Activated T-cell treated with anti-CD3 and anti-CD28 coated beads, Interleukin-2, amount 50 U/mL, for 24 hours (primary cell): ENCODE data around the gene ZSCAN10.
"Not testable (repeated sequence)": the region's sequence is repeated elsewhere in the genome, so short reads cannot be mapped to it uniquely, and the experiment has no call there.

Experiments used
- DNase-seq: peaks from one replicate; pipeline ENCODE4 v3.0.0-alpha.2; 2020
- H3K27ac Mint-ChIP-seq: 2 replicates; pipeline ENCODE4 v1.8.0; 2020; ENCODE audit warnings: mild to moderate bottlenecking, mixed read lengths
- H3K27me3 Mint-ChIP-seq: 2 replicates; pipeline ENCODE4 v1.8.0; 2020; ENCODE audit warnings: mixed read lengths
- H3K36me3 Mint-ChIP-seq: 2 replicates; pipeline ENCODE4 v1.8.0; 2020; ENCODE audit warnings: low read depth, mixed read lengths
- H3K4me1 Mint-ChIP-seq: 2 replicates; pipeline ENCODE4 v1.8.0; 2020; ENCODE audit warnings: low read depth, mixed read lengths
- H3K4me3 Mint-ChIP-seq: 2 replicates; pipeline ENCODE4 v1.8.0; 2020; ENCODE audit warnings: mild to moderate bottlenecking, moderate library complexity, mixed read lengths
- H3K9me3 Mint-ChIP-seq: 2 replicates; pipeline ENCODE4 v1.8.0; 2020; ENCODE audit warnings: mixed read lengths

The ZSCAN10 gene

GRCh38 chr16:3087243-3088235, 11.6 kb downstream of the ZSCAN10 start:
- H3K36me3 Mint-ChIP-seq, result peaks cover 3% of the 10 kb centered on the region
- H3K27me3 Mint-ChIP-seq, result no peaks in the 10 kb centered on the region
- peak overlapping the region; percentile 79 for H3K27ac Mint-ChIP-seq
- no peak for DNase-seq
- H3K4me1 Mint-ChIP-seq, result peaks cover 57% of the 10 kb centered on the region
- peak overlapping the region; percentile 71 for H3K4me3 Mint-ChIP-seq
- H3K9me3 Mint-ChIP-seq, result no peaks in the 10 kb centered on the region

- Mint-ChIP-seq H3K36me3 (peaks cover 3% of the 10 kb centered on the region), H3K4me1 (peaks cover 59% of the 10 kb centered on the region), H3K4me3 (peak overlapping the region; percentile 71), H3K27me3 (no peaks in the 10 kb centered on the region), H3K27ac (peak overlapping the region; percentile 79), H3K9me3 (no peaks in the 10 kb centered on the region)
- DNase-seq, result peak; percentile 56
Measured at GRCh38 chr16:3086596-3087242, 12.4 kb downstream of the ZSCAN10 start.

GRCh38 chr16:3085868-3086595, 13.1 kb downstream of the ZSCAN10 start:
- Mint-ChIP-seq H3K4me3 (peak overlapping the region; percentile 71), H3K4me1 (peaks cover 57% of the 10 kb centered on the region), H3K9me3 (peaks cover 2% of the 10 kb centered on the region), H3K27me3 (no peaks in the 10 kb centered on the region), H3K27ac (peak overlapping the region; percentile 79), H3K36me3 (peaks cover 5% of the 10 kb centered on the region)
- no peak for DNase-seq

DNA sequence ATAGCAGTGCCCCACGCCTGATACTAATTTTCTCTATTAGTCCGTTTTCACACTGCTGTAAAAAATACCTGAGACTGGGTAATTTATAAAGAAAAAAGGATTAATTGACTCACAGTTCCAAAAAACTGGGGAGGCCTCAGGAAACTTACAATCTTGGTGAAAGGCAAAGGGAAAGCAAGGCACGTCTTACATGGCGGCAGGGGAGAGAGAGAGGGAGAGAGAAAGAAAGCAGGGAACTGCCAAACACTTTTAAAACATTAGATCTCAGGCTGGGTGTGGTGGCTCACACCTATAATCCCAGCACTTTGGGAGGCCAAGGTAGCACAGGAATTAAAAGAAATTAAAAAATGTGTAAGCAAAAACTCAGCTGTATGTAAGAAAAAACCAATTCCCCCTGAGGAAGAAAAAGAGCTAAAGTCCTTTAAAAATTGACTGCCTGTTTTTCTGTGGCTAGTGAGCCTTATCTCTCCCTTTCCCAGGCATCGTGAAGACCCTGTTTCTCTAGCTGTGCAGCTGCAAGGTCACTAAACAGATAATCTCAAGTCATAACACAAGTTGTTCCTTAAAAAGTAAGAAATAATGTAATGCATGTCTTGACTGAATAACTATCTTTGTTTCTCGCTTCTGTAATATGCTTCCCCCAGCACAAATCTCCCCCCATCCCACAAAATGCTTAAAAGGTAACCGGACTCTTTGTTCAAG, 14.0 kb downstream of the ZSCAN10 start:
- H3K4me1 Mint-ChIP-seq, result peaks cover 60% of the 10 kb centered on the region
- H3K36me3 Mint-ChIP-seq, result peaks cover 10% of the 10 kb centered on the region
- DNase-seq, result no peak
- H3K9me3 Mint-ChIP-seq, result peaks cover 6% of the 10 kb centered on the region
- no peak overlapping the region for H3K4me3 Mint-ChIP-seq
- no peaks in the 10 kb centered on the region for H3K27me3 Mint-ChIP-seq
- H3K27ac Mint-ChIP-seq, result peak overlapping the region; percentile 6

DNA sequence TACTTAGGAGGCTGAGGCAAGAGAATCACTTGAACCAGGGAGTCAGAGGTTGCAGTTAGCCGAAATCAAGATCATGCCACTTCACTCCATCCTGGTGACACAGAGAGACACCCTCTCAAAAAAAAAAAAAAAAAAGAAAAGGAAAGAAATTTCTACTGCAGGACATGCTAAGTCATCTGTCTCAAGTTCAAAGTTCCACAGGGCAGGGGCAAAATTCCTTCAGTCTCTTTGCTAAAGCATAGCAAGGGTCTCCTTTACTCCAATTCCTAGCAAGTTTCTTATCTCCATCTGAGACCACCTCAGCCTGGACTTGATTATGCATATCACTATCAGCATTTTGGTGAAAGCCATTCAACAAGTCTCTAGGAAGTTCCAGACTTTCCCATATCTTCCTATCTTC, 14.6 kb downstream of the ZSCAN10 start:
- no peak overlapping the region for H3K4me3 Mint-ChIP-seq
- no peaks in the 10 kb centered on the region for H3K27me3 Mint-ChIP-seq
- peak overlapping the region; percentile 6 for H3K27ac Mint-ChIP-seq
- H3K36me3 Mint-ChIP-seq, result peaks cover 16% of the 10 kb centered on the region
- H3K4me1 Mint-ChIP-seq, result peaks cover 67% of the 10 kb centered on the region
- peaks cover 11% of the 10 kb centered on the region for H3K9me3 Mint-ChIP-seq
- DNase-seq, result no peak

- H3K27me3 Mint-ChIP-seq, DNase-seq, H3K27ac Mint-ChIP-seq, H3K4me3 Mint-ChIP-seq: not testable (repeated sequence)
- Mint-ChIP-seq H3K36me3 (peaks cover 23% of the 10 kb centered on the region), H3K4me1 (peaks cover 70% of the 10 kb centered on the region), H3K9me3 (peaks cover 14% of the 10 kb centered on the region)
Measured at GRCh38 chr16:3083408-3083807, 15.7 kb downstream of the ZSCAN10 start.

GRCh38 chr16:3081957-3082356, 17.1 kb downstream of the ZSCAN10 start:
- peaks cover 17% of the 10 kb centered on the region for H3K9me3 Mint-ChIP-seq
- not testable (repeated sequence) for DNase-seq, H3K27ac Mint-ChIP-seq, H3K4me3 Mint-ChIP-seq, H3K27me3 Mint-ChIP-seq
- H3K36me3 Mint-ChIP-seq, result peaks cover 36% of the 10 kb centered on the region
- peaks cover 69% of the 10 kb centered on the region for H3K4me1 Mint-ChIP-seq

DNA sequence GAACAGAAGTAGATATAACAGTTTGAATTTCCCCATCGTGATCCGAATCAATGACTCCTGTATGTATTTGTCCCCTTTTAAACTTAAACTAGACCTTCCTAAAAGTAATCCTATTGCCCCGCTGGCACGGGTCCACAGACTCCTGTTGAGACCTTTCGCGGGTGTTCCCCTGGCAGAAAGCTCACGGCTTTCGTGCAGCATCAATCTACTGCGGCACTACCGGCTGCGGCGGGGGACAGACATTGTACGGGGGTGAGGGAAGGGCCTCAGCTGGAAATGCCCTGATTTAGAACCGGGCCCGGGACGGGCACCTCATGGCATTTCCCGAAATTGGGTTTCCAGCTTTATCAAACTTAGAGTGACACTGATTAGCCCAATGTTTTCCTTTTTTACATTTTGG, 19.1 kb downstream of the ZSCAN10 start:
- DNase-seq, result no peak
- Mint-ChIP-seq H3K27ac (peak overlapping the region; percentile 58), H3K4me1 (peaks cover 74% of the 10 kb centered on the region), H3K9me3 (peaks cover 17% of the 10 kb centered on the region), H3K36me3 (peaks cover 46% of the 10 kb centered on the region), H3K27me3 (no peaks in the 10 kb centered on the region), H3K4me3 (no peak overlapping the region)

- DNase-seq, result no peak
- Mint-ChIP-seq H3K36me3 (peaks cover 43% of the 10 kb centered on the region), H3K27ac (peak overlapping the region; percentile 97), H3K4me3 (peak overlapping the region; percentile 75), H3K4me1 (peaks cover 81% of the 10 kb centered on the region), H3K9me3 (peaks cover 17% of the 10 kb centered on the region), H3K27me3 (no peaks in the 10 kb centered on the region)
Measured at GRCh38 chr16:3076577-3076976, 22.5 kb downstream of the ZSCAN10 start.

DNA sequence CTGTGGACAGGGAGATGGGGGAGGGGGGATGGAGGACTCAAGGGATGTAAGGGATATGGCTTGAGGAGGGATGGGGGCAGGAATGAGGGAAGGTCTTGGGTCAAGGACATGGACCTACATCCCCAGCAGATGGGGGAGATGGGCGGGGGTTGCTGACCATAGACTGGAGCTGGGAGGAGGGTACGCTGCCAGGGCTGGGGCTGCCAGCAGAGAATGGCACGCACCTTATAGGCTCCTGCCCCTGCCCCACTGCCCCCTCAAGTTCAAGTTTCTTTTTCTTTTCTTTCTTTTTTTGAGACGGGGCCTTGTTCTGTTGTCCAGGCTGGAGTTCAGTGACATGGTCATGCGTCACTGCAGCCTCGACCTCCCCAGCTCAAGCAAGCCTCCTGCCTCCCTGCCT, 23.1 kb downstream of the ZSCAN10 start:
- Mint-ChIP-seq H3K27ac (peak overlapping the region; percentile 97), H3K36me3 (peaks cover 40% of the 10 kb centered on the region), H3K4me3 (peak overlapping the region; percentile 75), H3K4me1 (peaks cover 82% of the 10 kb centered on the region), H3K9me3 (peaks cover 14% of the 10 kb centered on the region)
- not testable (repeated sequence) for DNase-seq, H3K27me3 Mint-ChIP-seq

- peak overlapping the region; percentile 97 for H3K27ac Mint-ChIP-seq
- peak; percentile 62 for DNase-seq
- peaks cover 83% of the 10 kb centered on the region for H3K4me1 Mint-ChIP-seq
- H3K36me3 Mint-ChIP-seq, result peaks cover 37% of the 10 kb centered on the region
- no peaks in the 10 kb centered on the region for H3K27me3 Mint-ChIP-seq
- H3K4me3 Mint-ChIP-seq, result peak overlapping the region; percentile 75
- peaks cover 11% of the 10 kb centered on the region for H3K9me3 Mint-ChIP-seq
Measured at GRCh38 chr16:3075523-3075915, 23.6 kb downstream of the ZSCAN10 start.

DNA sequence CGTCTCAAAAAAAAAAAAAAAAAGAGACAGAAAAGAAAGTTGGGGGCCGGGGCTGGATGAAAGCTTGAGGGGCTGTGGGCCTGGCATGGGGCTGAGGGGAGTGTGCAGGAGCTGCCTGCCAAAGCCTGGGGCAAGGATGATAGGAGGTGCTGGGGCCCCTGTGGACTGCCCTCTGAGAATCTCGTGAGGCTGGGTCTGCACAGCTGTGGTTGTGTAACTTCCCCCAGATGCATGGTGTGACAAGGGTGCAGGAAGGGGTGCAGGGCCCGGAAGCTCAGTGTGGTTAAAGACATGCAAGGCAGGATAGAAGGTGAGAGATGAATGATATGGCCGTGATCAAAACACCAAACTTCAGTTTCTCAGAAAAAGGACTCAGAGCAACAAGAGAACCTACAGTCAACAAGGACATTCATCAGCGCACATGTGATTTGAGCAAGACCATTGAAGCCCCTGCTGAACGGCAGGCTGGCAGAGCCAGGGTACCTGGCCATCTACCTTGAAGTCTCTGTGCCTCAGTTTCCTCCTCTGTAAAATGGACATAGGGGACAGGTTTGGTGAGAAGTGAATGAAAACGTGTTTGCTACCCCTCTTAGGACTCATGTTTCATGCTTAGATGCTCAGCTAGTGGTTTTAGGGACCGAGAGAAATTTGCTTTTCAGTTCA, 24.1 kb downstream of the ZSCAN10 start:
- peak; percentile 80 for DNase-seq
- Mint-ChIP-seq H3K4me3 (peak overlapping the region; percentile 75), H3K4me1 (peaks cover 86% of the 10 kb centered on the region), H3K36me3 (peaks cover 40% of the 10 kb centered on the region), H3K27me3 (no peaks in the 10 kb centered on the region), H3K27ac (peak overlapping the region; percentile 97), H3K9me3 (peaks cover 10% of the 10 kb centered on the region)

DNA sequence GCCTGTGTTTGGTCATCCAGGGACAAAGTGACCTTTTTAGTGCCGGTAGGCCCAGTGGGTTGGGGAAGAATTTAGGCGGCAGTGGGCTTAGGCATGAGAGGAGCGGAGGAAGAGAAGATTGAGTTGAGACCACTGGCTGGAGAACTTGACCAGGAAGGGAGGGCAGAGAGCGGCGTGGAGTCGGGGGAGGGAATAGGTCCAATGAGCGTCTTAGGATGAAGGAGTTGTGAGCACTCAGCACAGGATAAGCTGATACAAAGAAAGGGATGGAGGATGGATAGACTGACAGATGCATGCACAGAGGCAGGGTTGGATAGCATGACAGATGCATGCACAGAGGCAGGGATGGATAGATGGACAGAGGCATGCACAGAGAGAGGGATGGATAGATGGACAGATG, 25.6 kb downstream of the ZSCAN10 start:
- DNase-seq, result no peak
- H3K27ac Mint-ChIP-seq, result peak overlapping the region; percentile 97
- no peaks in the 10 kb centered on the region for H3K27me3 Mint-ChIP-seq

More for the DNA sequence above, 25.6 kb downstream of the ZSCAN10 start:
- no peak overlapping the region for H3K4me3 Mint-ChIP-seq
- peaks cover 3% of the 10 kb centered on the region for H3K9me3 Mint-ChIP-seq
- H3K36me3 Mint-ChIP-seq, result peaks cover 44% of the 10 kb centered on the region
- peaks cover 88% of the 10 kb centered on the region for H3K4me1 Mint-ChIP-seq
